ENCODE data around the gene TIAL1. TPM values are rescaled to one million over a fixed set of nuclear protein-coding genes. Genes with fewer than 3 reads are reported as not detected.

Gene TIAL1
- total and polyA plus RNA-seq, 2 experiments from 2014 or later: 92.6 to 131 TPM

Other genes starting within 250 kb of the TIAL1 start
- gene RGS10, start 54.2 kb downstream of the TIAL1 start, total RNA-seq (2014; rRNA removed; shearing (Covaris generic)): 16.8 and 18.4 TPM in 2 replicates
- gene RGS10, start 54.2 kb downstream of the TIAL1 start, polyA plus RNA-seq (2016; fragmentation: Nextera tagmentation; extraction: Ambion mirVana): 26.8 and 27.5 TPM in 2 replicates
- 8.2 TPM in 2 replicates for gene BAG3, start 54.4 kb upstream of the TIAL1 start, total RNA-seq (2014; rRNA removed; shearing (Covaris generic))
- 8.4 and 8.6 TPM in 2 replicates for gene BAG3, start 54.4 kb upstream of the TIAL1 start, polyA plus RNA-seq (2016; fragmentation: Nextera tagmentation; extraction: Ambion mirVana)
- gene INPP5F, start 129.1 kb upstream of the TIAL1 start, total RNA-seq (2014; rRNA removed; shearing (Covaris generic)): 80.3 and 86.0 TPM in 2 replicates
- 36.2 and 41.4 TPM in 2 replicates for gene INPP5F, start 129.1 kb upstream of the TIAL1 start, polyA plus RNA-seq (2016; fragmentation: Nextera tagmentation; extraction: Ambion mirVana)